GM10248 (cell line): ENCODE measurements around the gene PRC1.

ENCODE experiments used
- CTCF ChIA-PET: fragments of 300-600 bp; sonication (Branson Sonifier 250); formaldehyde crosslinking; extraction: SDS; loops from one replicate; lab custom pipeline; 2021; ENCODE audit warnings: antibody characterized with exemption; lab: Yijun Ruan, JAX
- POLR2A ChIA-PET: fragments of 350-650 bp; sonication (Branson Sonifier 250); formaldehyde crosslinking; extraction: SDS; loops from one replicate; lab custom pipeline; 2020; ENCODE audit warnings: antibody characterized with exemption; lab: Yijun Ruan, JAX
- DNase-seq: peaks from one replicate; pipeline ENCODE4 v3.0.0; 2012; ENCODE audit errors: extremely low spot score
- TF ChIP-seq, protein P1 (sequence below): IDR thresholded peaks from 2 replicates; pipeline ENCODE4 v1.5.1; 2012; ENCODE audit warnings: mild to moderate bottlenecking, low read depth; ENCODE audit errors: extremely low read depth, missing control alignments, control extremely low read depth

Gene PRC1, protein sequence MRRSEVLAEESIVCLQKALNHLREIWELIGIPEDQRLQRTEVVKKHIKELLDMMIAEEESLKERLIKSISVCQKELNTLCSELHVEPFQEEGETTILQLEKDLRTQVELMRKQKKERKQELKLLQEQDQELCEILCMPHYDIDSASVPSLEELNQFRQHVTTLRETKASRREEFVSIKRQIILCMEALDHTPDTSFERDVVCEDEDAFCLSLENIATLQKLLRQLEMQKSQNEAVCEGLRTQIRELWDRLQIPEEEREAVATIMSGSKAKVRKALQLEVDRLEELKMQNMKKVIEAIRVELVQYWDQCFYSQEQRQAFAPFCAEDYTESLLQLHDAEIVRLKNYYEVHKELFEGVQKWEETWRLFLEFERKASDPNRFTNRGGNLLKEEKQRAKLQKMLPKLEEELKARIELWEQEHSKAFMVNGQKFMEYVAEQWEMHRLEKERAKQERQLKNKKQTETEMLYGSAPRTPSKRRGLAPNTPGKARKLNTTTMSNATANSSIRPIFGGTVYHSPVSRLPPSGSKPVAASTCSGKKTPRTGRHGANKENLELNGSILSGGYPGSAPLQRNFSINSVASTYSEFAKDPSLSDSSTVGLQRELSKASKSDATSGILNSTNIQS

DNA sequence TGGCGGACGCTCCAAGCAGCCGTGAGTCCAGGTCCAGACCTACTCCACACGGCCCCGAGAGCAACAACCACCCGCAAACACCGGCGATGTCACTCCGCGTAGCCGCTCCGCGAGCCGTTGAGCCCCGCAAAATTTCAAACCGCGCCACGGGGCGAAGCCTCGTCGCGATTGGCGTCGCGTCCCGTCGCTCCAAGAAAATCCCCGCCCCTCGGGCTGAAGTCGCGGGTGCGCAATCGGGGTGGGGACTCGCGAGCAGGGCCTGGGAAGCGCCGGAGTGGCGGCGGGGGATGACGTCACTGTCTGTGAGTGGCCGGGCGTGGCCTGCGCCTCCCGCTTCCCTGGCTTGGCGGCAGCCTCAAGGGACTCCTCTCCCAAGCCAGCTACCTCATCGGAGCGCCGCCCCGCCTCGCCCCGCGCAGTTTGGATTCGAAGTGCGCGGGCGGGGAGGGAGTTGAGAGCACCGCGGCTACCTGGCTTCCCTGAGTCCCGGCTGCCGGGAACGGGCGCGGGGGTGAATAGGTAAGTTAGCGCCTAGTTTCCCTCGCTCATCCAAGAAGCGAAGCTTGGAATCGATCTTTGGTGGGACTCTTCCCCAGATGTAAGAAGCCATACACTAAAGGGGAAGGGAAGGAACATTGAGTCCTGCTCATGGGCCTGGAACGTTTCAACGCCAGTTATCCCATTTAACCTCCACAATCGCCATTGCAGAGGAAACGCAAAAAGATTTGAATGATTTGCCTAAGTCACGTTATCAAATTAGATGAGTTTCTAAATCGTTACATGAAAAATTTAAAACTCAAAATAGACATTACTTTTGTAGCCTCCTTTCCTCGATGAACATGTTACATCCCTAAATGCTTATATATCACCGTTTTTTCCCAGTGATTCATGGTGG is at the start of gene PRC1:
PRC1 (minus strand) TSS at position 119 of the 895 bp plus-strand sequence; CDS start at position 1, 118 bp downstream.
- CTCF ChIA-PET: interaction anchor here (1.0 to 1.2 kb wide), 2 partner anchors 12 to 62 kb away, joined by 3 read pairs; no protein-coding TSS in a partner anchor
- POLR2A ChIA-PET: interaction anchor here (0.7 kb wide), 1 partner anchor 1148 kb away, joined by 3 read pairs; no protein-coding TSS in a partner anchor
- peak; percentile 100 for DNase-seq
- TF ChIP-seq, protein P1, sequence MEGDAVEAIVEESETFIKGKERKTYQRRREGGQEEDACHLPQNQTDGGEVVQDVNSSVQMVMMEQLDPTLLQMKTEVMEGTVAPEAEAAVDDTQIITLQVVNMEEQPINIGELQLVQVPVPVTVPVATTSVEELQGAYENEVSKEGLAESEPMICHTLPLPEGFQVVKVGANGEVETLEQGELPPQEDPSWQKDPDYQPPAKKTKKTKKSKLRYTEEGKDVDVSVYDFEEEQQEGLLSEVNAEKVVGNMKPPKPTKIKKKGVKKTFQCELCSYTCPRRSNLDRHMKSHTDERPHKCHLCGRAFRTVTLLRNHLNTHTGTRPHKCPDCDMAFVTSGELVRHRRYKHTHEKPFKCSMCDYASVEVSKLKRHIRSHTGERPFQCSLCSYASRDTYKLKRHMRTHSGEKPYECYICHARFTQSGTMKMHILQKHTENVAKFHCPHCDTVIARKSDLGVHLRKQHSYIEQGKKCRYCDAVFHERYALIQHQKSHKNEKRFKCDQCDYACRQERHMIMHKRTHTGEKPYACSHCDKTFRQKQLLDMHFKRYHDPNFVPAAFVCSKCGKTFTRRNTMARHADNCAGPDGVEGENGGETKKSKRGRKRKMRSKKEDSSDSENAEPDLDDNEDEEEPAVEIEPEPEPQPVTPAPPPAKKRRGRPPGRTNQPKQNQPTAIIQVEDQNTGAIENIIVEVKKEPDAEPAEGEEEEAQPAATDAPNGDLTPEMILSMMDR: no peak

DNA sequence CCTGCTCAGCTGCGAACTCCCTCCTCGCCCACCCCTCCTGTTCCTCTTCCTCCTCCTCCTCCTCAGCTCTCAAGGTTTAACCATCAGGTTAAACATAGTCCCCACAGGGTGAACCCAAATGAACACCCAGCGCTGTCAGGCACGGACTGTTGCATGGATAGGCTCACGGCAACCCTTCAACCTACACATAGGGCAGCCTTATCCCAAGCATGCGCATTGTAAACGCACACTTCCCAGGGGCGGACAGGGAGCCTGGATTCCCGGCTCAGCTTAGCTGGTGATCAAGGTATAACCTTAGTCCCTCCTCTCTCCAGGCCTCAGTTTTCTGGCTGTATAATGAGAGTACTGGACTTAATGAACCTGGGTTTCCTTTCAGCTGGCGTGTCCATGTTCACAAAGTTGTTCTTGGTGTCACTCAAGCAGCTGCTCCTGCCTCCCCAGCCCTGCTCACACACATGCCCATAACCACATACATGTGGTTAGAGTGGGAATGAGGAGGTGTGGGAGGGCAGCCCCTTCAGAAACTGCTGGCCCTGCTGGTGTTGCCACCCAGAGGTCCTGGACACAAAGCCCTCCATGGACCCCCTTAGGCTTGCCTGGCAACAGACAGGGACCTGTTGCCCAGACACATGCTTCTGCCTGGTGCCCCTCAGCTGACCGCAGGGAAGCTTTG is 49.0 kb upstream of the PRC1 start:
- POLR2A ChIA-PET: no interaction called here
- TF ChIP-seq, protein P1: no peak
- DNase-seq: no peak
- CTCF ChIA-PET: interaction anchor here (0.9 to 2.5 kb wide), 5 partner anchors 10 to 228 kb away, joined by 3 to 12 read pairs (median 5); no protein-coding TSS in a partner anchor

DNA sequence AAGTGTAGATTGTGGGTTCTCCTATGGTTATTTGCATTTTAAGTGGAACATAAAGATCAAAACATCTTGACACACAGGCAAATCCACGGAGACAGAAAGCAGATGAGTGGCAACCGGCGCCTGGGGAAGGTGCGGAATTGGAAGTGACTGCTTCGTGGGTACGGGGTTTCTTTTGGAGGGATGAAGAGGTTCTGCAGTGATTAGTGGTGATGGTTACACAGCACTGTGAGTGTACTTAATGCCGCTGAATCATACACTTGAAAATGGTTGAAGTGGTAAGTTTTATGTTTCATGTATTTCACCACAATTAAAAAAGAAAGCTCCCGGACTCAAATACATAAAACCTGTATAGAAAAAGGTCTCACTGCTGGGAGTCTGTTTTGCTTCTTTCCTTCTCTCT is 46.5 kb upstream of the PRC1 start:
- POLR2A ChIA-PET: no interaction called here
- TF ChIP-seq, protein P1: no peak
- DNase-seq: no peak
- CTCF ChIA-PET: interaction anchor here (0.8 to 2.2 kb wide), 7 partner anchors 8 to 231 kb away, joined by 3 to 10 read pairs (median 3); no protein-coding TSS in a partner anchor

DNA sequence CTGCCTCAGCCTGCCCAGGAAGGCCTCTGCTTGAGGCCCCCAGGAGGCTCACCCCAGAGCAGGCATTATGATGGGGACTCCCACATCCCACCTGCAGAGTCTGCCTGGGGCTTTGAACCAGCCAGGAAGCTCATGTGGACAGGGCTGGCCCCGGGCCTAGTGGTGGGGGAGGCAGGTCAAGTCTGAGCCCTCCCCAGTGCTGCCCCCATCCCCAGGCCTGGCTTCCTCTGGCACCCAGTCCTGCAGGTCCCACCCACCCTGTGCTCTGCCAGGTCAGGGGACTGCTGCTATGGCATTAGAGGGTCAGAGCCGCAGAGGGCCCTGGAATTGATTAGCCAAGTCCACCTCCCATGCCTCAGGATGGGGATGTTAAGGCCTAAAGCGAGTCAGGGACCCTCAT is 45.7 kb upstream of the PRC1 start:
- no peak for DNase-seq
- ChIA-PET POLR2A (no interaction called here), CTCF (interaction anchor here (0.8 to 2.2 kb wide), 7 partner anchors 9 to 232 kb away, joined by 3 to 10 read pairs (median 3); partner anchors contain the start of gene VPS33B)
- TF ChIP-seq, protein P1: no peak

DNA sequence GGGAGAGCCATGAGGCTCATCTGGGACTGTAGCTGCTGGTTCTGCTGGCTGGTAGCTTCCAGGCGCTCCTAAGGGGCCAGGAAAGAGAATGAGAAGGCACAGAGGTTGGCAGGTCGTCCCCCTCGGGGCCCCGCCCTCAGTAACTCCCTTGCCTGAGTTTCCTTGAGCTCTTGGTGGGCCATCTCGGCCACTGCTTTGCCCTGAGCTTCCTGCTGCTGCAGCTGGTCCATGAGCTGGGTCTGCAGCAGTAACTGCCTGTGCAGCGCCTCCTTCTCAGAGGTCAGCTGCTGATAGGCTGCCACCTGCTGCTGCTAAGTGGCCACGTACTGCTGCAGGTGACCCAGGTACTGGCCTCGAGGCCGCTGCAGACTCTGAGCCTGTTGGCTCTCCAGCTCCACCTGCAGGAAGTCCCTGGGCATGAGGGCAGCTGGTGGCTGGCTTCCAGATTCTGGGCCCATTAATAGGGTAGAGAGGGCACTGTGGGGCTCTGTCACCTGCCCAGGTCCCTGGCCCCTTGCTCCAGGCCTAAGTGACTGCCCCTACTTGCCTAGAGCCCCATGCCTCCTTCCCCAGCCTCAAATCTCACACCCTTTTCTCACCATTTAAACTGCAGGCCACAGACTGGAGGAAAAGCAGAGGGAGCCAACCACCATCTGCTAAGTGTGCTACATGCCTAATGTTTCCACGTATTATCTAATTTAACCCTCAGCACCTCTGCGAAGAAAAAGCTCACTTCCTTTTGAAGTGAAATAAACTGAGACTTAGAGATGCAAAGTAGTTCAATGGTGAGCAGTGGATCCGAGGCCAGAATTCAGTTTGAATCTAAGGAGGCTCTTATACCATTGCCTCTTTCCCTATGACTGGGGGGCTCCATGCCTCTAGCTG is 38.8 kb upstream of the PRC1 start:
- peak; percentile 59 for DNase-seq
- POLR2A ChIA-PET: no interaction called here
- CTCF ChIA-PET: interaction anchor here (0.6 to 9.7 kb wide), 46 partner anchors 8 to 269 kb away, joined by 3 to 134 read pairs (median 5); partner anchors contain the start of genes HDDC3, MAN2A2, RCCD1 and UNC45A
- TF ChIP-seq, protein P1: peak; percentile 86
